C4-2B (cell line): Measurements from ENCODE around the gene NXPE4.

Experiments
- CTCF ChIP-seq: fragments of 450-650 bp; conservative IDR thresholded peaks from 2 replicates; pipeline ENCODE4 v1.5.1; 2017; ENCODE audit warnings: mild to moderate bottlenecking
- ZFX ChIP-seq: fragments of 450-650 bp; IDR thresholded peaks from 2 replicates; pipeline ENCODE4 v1.6.1; 2017

GRCh38 chr11:114595571-114595970 lies at the start of gene NXPE4:
- TF ChIP-seq CTCF, result no peak
- no peak for TF ChIP-seq ZFX
